MM.1S (cell line): ENCODE results near the gene GID8.

Source experiments
- CTCF ChIP-seq: fragments of 300-600 bp; sonication (generic); IDR thresholded peaks from 2 replicates; pipeline ENCODE4 v1.5.1; 2016; ENCODE audit warnings: antibody characterized with exemption, low read length, mixed read lengths
- EZH2 ChIP-seq: fragments of 300-600 bp; sonication (generic); optimal IDR thresholded peaks from 2 replicates; pipeline ENCODE3; 2017; ENCODE audit warnings: low read depth, mild to moderate bottlenecking, antibody characterized with exemption, low read length, mixed read lengths

GRCh38 chr20:62990306-62990825 lies 52.4 kb downstream of the GID8 start:
- no peak for TF ChIP-seq EZH2
- TF ChIP-seq CTCF, result no peak
